CD4-positive, alpha-beta T cell treated with Interleukin-21 for 1 hour (primary cell): ENCODE results near the gene TBC1D20.

ENCODE experiments used
- DNase-seq: peaks from one replicate; pipeline ENCODE4 v3.0.0-alpha.2; 2020

Gene TBC1D20

GRCh38 chr20:437787-438486, 24.4 kb downstream of the TBC1D20 start:
- DNase-seq = peak; percentile 14

GRCh38 chr20:436476-436875, 25.9 kb downstream of the TBC1D20 start:
- DNase-seq = no peak

GRCh38 chr20:435558-435957, 26.8 kb downstream of the TBC1D20 start:
- DNase-seq = no peak

- DNase-seq = no peak
These were observed 27.5 kb downstream of the TBC1D20 start for GRCh38 chr20:434661-435419.

GRCh38 chr20:434221-434620, 28.1 kb downstream of the TBC1D20 start:
- no peak for DNase-seq

GRCh38 chr20:433300-433975, 28.9 kb downstream of the TBC1D20 start:
- DNase-seq = peak; percentile 72

- no peak for DNase-seq
These were observed 29.5 kb downstream of the TBC1D20 start for GRCh38 chr20:432677-433299.

- DNase-seq = no peak
These were observed 30.1 kb downstream of the TBC1D20 start for GRCh38 chr20:432208-432607.

- peak; percentile 34 for DNase-seq
These were observed 31.1 kb downstream of the TBC1D20 start for GRCh38 chr20:431012-431904.

- no peak for DNase-seq
These were observed 32.0 kb downstream of the TBC1D20 start for GRCh38 chr20:430091-430999.

- DNase-seq = no peak
These were observed 33.6 kb downstream of the TBC1D20 start for GRCh38 chr20:428658-429200.

GRCh38 chr20:427849-428657, 34.3 kb downstream of the TBC1D20 start:
- no peak for DNase-seq

GRCh38 chr20:427401-427800, 34.9 kb downstream of the TBC1D20 start:
- no peak for DNase-seq

- no peak for DNase-seq
These were observed 35.8 kb downstream of the TBC1D20 start for GRCh38 chr20:426566-426965.

GRCh38 chr20:421685-422250, 40.6 kb downstream of the TBC1D20 start:
- DNase-seq = no peak

- no peak for DNase-seq
These were observed 41.4 kb downstream of the TBC1D20 start for GRCh38 chr20:420721-421574.

GRCh38 chr20:420166-420620, 42.1 kb downstream of the TBC1D20 start:
- DNase-seq = no peak

GRCh38 chr20:419556-420165, 42.7 kb downstream of the TBC1D20 start:
- no peak for DNase-seq
